Upper lobe of right lung (tissue), 1 donor: ENCODE data around the gene COL5A3. TPM values are rescaled to one million over a fixed set of nuclear protein-coding genes. Genes with fewer than 3 reads are reported as not detected.

Source experiments
- ATAC-seq: fragments of 200-7000 bp; cut with Tn5 transposase; one replicate; pipeline ENCODE4 v1.9.1; 2020; ENCODE audit warnings: mild to moderate bottlenecking, moderate library complexity
- DNase-seq: peaks from one replicate; pipeline ENCODE4 v3.0.0-alpha.2; 2020
- H3K27ac ChIP-seq: fragments of 200-600 bp; one replicate; pipeline ENCODE4 v1.8.0; 2022
- H3K27me3 ChIP-seq: fragments of 200-600 bp; one replicate; pipeline ENCODE4 v1.8.0; 2022; ENCODE audit warnings: mild to moderate bottlenecking
- H3K36me3 ChIP-seq: fragments of 200-600 bp; one replicate; pipeline ENCODE4 v1.8.0; 2022
- H3K4me1 ChIP-seq: fragments of 200-600 bp; one replicate; pipeline ENCODE4 v1.8.0; 2022
- H3K4me3 ChIP-seq: fragments of 200-600 bp; one replicate; pipeline ENCODE4 v1.8.0; 2022; ENCODE audit warnings: mild to moderate bottlenecking
- H3K9me3 ChIP-seq: fragments of 200-600 bp; one replicate; pipeline ENCODE4 v1.8.0; 2022
- intact Hi-C: fragments of 100-400 bp; cut with DNase I; formaldehyde crosslinking; loops from one replicate; pipeline ENCODE4 v1.11.0; 2022
- total RNA-seq: library from RNA; stranded (reverse); fragmentation: NEBNext Ultra II Directional; extraction: Animal tissue kit (Norgen Biotek cat#: 25700); gene quantifications from one replicate; pipeline ENCODE4 v1.2.1, GENCODE V29; 2021
- TF ChIP-seq, protein P1 (sequence below): fragments of 200-600 bp; IDR thresholded peaks from one replicate; pipeline ENCODE4 v1.8.0; 2022; ENCODE audit warnings: antibody characterized with exemption
- donor health status: DM: no; HTN: yes; CAD: no; lungs with severe emphysema.

The COL5A3 gene
- total RNA-seq, 1 donor from 2014 or later: 9.6 TPM

DNA sequence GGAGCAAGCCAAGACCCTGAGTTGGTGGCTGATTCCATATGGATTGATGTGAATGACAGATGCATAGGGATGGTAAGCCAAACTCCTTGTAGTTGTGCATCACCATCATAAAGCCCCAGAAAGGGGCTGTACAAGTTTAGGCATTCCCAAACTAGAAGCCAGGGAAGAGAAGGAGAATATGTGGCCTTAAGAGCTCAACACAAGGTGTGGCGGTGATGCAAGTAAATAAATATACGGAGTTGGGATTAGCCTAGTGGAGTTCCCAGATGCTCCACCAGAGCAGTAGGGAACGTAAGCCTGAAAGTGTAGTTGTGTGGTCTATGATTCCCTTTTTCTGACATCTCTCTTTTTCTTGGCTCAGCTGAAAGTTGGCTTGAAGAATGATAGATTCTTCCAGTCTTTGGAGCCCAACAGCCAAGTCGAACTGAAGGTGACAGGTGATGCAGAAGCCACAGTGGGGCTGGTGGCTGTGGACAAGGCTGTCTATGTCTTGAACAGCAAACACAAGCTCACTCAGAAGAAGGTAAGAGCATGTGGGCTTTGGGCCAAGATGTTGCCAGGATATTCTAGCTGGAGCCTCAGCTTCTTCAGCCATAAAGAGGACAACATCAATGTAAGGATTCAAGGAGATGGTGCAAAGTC, 33.1 kb upstream of the COL5A3 start:
- TF ChIP-seq, protein P1, sequence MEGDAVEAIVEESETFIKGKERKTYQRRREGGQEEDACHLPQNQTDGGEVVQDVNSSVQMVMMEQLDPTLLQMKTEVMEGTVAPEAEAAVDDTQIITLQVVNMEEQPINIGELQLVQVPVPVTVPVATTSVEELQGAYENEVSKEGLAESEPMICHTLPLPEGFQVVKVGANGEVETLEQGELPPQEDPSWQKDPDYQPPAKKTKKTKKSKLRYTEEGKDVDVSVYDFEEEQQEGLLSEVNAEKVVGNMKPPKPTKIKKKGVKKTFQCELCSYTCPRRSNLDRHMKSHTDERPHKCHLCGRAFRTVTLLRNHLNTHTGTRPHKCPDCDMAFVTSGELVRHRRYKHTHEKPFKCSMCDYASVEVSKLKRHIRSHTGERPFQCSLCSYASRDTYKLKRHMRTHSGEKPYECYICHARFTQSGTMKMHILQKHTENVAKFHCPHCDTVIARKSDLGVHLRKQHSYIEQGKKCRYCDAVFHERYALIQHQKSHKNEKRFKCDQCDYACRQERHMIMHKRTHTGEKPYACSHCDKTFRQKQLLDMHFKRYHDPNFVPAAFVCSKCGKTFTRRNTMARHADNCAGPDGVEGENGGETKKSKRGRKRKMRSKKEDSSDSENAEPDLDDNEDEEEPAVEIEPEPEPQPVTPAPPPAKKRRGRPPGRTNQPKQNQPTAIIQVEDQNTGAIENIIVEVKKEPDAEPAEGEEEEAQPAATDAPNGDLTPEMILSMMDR: no peak
- H3K27ac ChIP-seq: no peak overlapping the region
- H3K4me3 ChIP-seq: no peak overlapping the region
- DNase-seq (no peak), ATAC-seq (no peak)
- intact Hi-C loops: no loop called here
- no peaks in the 10 kb centered on the region for H3K36me3 ChIP-seq
- H3K9me3 ChIP-seq: no peaks in the 10 kb centered on the region
- no peaks in the 10 kb centered on the region for H3K4me1 ChIP-seq
- peaks cover 15% of the 10 kb centered on the region for H3K27me3 ChIP-seq

DNA sequence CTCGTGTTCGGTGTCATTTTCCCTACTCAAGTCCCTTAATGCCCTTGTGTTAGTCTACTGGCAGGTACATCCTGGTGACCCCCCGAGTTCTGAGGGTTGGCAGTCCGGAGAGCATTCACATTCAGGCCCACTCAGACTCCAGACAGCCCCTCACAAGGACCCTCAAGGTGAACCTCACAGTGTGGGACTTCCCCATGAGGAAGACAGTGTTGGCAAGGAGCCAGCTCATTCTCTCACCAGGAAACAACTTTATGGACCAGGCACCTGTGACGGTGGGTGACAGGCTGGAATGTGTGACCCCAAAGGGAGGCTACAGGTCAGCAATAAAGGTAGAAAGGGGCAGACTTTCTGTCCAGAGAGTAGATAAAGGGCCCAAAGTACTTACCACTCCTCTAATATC, 27.5 kb upstream of the COL5A3 start:
- Histone ChIP-seq H3K36me3 (no peaks in the 10 kb centered on the region), H3K27ac (no peak overlapping the region), H3K9me3 (no peaks in the 10 kb centered on the region), H3K4me3 (no peak overlapping the region), H3K27me3 (peaks cover 14% of the 10 kb centered on the region), H3K4me1 (no peaks in the 10 kb centered on the region)
- TF ChIP-seq, protein P1: no peak
- ATAC-seq: no peak
- intact Hi-C loops: no loop called here
- DNase-seq: no peak

DNA sequence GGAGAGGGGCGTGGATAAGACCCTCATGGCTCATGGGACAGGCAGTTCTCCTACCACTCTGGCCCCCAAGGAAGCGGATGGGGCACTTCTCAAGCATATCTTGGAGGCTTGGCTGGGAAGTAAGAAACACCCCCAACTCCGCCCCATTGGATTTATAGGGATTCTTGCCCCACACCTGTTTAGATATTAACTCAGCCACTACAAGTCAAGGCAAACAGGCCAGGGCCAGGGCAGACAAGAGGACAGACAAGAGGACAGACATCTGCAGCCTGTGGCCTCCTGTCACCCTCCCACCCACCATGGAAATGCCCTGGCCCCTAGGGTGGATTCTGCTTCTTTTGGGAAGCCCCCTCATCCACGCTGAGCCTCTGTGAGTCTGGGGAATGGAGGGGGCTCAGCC, 27.1 kb upstream of the COL5A3 start:
- no peak for ATAC-seq
- intact Hi-C loops: no loop called here
- TF ChIP-seq, protein P1: no peak
- no peaks in the 10 kb centered on the region for H3K36me3 ChIP-seq
- no peaks in the 10 kb centered on the region for H3K9me3 ChIP-seq
- H3K4me3 ChIP-seq: no peak overlapping the region
- H3K4me1 ChIP-seq: no peaks in the 10 kb centered on the region
- H3K27me3 ChIP-seq: peaks cover 19% of the 10 kb centered on the region
- no peak overlapping the region for H3K27ac ChIP-seq
- DNase-seq: no peak

DNA sequence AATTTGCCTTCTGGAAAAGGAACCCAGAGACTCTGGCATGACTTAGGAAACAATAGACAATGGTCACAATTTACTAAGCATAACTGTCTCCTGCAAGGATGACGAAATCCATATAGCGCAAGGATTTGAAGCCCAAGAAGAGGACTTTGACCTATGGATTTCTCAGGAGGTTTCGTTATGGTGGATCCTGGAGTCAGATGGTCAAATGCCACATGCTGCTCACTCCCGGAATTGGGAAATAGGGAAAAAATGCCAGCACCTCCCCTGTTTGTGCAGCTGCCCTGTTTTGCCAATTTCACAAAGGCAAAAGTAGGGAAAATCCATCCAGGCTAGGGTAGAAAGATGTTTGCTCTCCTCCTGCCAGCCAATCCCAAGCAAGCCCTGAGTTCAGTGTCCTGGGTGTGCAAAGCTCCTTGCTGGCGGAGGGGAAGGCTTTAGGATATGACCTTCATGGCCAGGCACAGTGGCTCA, 26.3 kb upstream of the COL5A3 start:
- intact Hi-C loops: no loop called here
- H3K9me3 ChIP-seq: no peaks in the 10 kb centered on the region
- TF ChIP-seq, protein P1: no peak
- no peak overlapping the region for H3K27ac ChIP-seq
- H3K4me3 ChIP-seq: no peak overlapping the region
- no peaks in the 10 kb centered on the region for H3K36me3 ChIP-seq
- H3K27me3 ChIP-seq: peaks cover 26% of the 10 kb centered on the region
- DNase-seq: no peak
- no peak for ATAC-seq
- H3K4me1 ChIP-seq: no peaks in the 10 kb centered on the region

DNA sequence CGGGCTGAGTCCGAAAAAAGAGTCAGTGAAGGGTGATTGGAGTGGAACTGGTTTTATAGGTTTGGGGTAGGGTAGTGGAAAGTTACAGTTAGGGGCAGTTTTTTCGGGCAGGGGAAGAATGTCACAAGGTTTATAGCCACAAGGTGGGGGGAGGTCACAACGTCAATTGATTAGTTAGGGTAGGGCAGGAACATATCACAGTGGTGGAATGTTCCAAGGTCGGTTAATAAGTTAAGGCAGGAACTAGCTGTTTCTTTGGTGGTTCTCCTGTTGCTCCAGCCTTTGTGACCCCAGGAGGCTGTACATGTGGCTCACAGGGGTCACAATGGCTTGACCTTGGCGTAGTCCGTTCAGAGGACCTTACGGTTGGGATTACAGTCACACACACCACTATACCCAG, 23.3 kb upstream of the COL5A3 start:
- TF ChIP-seq, protein P1: no peak
- no peak overlapping the region for H3K4me3 ChIP-seq
- H3K9me3 ChIP-seq: no peaks in the 10 kb centered on the region
- no peaks in the 10 kb centered on the region for H3K4me1 ChIP-seq
- intact Hi-C loops: no loop called here
- no peaks in the 10 kb centered on the region for H3K36me3 ChIP-seq
- DNase-seq (no peak), ATAC-seq (no peak)
- no peak overlapping the region for H3K27ac ChIP-seq
- peaks cover 34% of the 10 kb centered on the region for H3K27me3 ChIP-seq
